Neural cell (in vitro differentiated cells): ENCODE data around the gene SEC14L3.

Experiments
- EP300 ChIP-seq: fragments of 450-650 bp; conservative IDR thresholded peaks from 2 replicates; pipeline ENCODE4 v1.6.1; 2014; ENCODE audit warnings: antibody characterized with exemption, mild to moderate bottlenecking, moderate library complexity; ENCODE audit not compliant: poor library complexity, severe bottlenecking
- EZH2 ChIP-seq: fragments of 200-600, 300-800 bp; shearing (Covaris generic), sonication (generic); IDR thresholded peaks from 2 replicates; pipeline ENCODE4 v1.6.1; 2014; ENCODE audit warnings: antibody characterized with exemption, low read length, borderline replicate concordance, mild to moderate bottlenecking; ENCODE audit not compliant: insufficient read depth, poor library complexity, severe bottlenecking
- SMC3 ChIP-seq: fragments of 450-650 bp; conservative IDR thresholded peaks from 2 replicates; pipeline ENCODE4 v1.6.1; 2014; ENCODE audit warnings: antibody characterized with exemption, mild to moderate bottlenecking, moderate library complexity; ENCODE audit not compliant: poor library complexity
- TF ChIP-seq, protein P1 (sequence below): fragments of 450-650 bp; IDR thresholded peaks from 2 replicates; pipeline ENCODE4 v1.5.1; 2014; ENCODE audit warnings: antibody characterized with exemption, mild to moderate bottlenecking, moderate library complexity; ENCODE audit not compliant: poor library complexity, severe bottlenecking

DNA sequence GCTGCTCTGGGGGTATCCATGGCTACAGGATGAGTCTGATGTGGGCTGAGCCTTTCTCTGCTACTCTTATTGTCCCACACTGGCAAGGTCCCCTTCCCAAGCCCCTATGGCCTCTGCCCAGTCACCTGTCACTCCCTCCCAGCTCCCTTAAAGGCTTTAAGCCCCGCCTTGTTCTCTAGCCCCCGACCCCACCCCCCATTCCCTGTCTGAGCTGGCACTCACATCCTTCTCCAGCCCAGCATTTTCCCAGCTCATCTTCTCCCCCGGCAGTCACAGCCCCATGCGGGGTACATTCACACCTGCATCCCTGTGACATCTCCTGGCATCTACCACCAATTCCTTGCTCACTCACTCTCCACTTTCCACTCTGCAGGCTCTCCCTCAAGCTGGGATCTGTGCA, 41.9 kb downstream of the SEC14L3 start:
- TF ChIP-seq, protein P1, sequence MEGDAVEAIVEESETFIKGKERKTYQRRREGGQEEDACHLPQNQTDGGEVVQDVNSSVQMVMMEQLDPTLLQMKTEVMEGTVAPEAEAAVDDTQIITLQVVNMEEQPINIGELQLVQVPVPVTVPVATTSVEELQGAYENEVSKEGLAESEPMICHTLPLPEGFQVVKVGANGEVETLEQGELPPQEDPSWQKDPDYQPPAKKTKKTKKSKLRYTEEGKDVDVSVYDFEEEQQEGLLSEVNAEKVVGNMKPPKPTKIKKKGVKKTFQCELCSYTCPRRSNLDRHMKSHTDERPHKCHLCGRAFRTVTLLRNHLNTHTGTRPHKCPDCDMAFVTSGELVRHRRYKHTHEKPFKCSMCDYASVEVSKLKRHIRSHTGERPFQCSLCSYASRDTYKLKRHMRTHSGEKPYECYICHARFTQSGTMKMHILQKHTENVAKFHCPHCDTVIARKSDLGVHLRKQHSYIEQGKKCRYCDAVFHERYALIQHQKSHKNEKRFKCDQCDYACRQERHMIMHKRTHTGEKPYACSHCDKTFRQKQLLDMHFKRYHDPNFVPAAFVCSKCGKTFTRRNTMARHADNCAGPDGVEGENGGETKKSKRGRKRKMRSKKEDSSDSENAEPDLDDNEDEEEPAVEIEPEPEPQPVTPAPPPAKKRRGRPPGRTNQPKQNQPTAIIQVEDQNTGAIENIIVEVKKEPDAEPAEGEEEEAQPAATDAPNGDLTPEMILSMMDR = no peak
- no peak for TF ChIP-seq SMC3
- TF ChIP-seq EZH2 = no peak
- no peak for TF ChIP-seq EP300
